ENCODE data around the gene CEACAM3. TPM values are rescaled to one million over a fixed set of nuclear protein-coding genes. Genes with fewer than 3 reads are reported as not detected.
"Not testable (repeated sequence)": the region's sequence is repeated elsewhere in the genome, so short reads cannot be mapped to it uniquely, and the experiment has no call there.

The CEACAM3 gene
- total RNA-seq, 2 donors from 2014 or later = not detected

GRCh38 chr19:41755328-41755913, 41.0 kb upstream of the CEACAM3 start, which contains the start of gene CEACAM6:
CEACAM6 (plus strand) TSS chr19:41755530; CDS start chr19:41755639, 109 bp downstream.
- TF ChIP-seq CTCF (IDR thresholded peaks at IDR 0.05) = no peak
- H3K36me3 ChIP-seq = no peaks in the 10 kb centered on the region
- DNase-seq (ENCODE audit: low spot score) = no peak
- H3K27me3 ChIP-seq = no peaks in the 10 kb centered on the region
- no peaks in the 10 kb centered on the region for H3K4me1 ChIP-seq
- no peak within 1 kb of the TSS for H3K4me3 ChIP-seq
- no peaks in the 10 kb centered on the region for H3K9me3 ChIP-seq
- no peak within 1 kb of the TSS for H3K27ac ChIP-seq

- H3K36me3 ChIP-seq = no peaks in the 10 kb centered on the region
- H3K4me1 ChIP-seq = no peaks in the 10 kb centered on the region
- H3K27ac ChIP-seq = no peak overlapping the region
- no peak for TF ChIP-seq CTCF (IDR thresholded peaks at IDR 0.05)
- H3K27me3 ChIP-seq = no peaks in the 10 kb centered on the region
- no peaks in the 10 kb centered on the region for H3K9me3 ChIP-seq
- no peak for DNase-seq (ENCODE audit: low spot score)
- no peak overlapping the region for H3K4me3 ChIP-seq
Measured at GRCh38 chr19:41758846-41759245, 37.5 kb upstream of the CEACAM3 start.

GRCh38 chr19:41767115-41767514, 29.3 kb upstream of the CEACAM3 start:
- no peak overlapping the region for H3K4me3 ChIP-seq
- no peaks in the 10 kb centered on the region for H3K27me3 ChIP-seq

DNA sequence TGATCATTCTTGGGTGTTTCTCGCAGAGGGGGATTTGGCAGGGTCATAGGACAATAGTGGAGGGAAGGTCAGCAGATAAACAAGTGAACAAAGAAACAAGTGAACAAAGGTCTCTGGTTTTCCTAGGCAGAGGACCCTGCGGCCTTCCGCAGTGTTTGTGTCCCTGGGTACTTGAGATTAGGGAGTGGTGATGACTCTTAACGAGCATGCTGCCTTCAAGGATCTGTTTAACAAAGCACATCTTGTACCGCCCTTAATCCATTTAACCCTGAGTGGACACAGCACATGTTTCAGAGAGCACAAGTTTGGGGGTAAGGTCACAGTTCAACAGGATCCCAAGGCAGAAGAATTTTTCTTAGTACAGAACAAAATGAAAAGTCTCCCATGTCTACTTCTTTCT, 28.3 kb upstream of the CEACAM3 start:
- not testable (repeated sequence) for H3K36me3 ChIP-seq; H3K4me3 ChIP-seq; H3K27me3 ChIP-seq; H3K4me1 ChIP-seq; H3K9me3 ChIP-seq; DNase-seq (ENCODE audit: low spot score); H3K27ac ChIP-seq

More at GRCh38 chr19:41767115-41767514, 29.3 kb upstream of the CEACAM3 start:
- no peak overlapping the region for H3K27ac ChIP-seq
- H3K4me1 ChIP-seq = no peaks in the 10 kb centered on the region
- H3K9me3 ChIP-seq = no peaks in the 10 kb centered on the region
- no peak for DNase-seq (ENCODE audit: low spot score)
- no peaks in the 10 kb centered on the region for H3K36me3 ChIP-seq
- TF ChIP-seq CTCF (IDR thresholded peaks at IDR 0.05) = no peak

DNA sequence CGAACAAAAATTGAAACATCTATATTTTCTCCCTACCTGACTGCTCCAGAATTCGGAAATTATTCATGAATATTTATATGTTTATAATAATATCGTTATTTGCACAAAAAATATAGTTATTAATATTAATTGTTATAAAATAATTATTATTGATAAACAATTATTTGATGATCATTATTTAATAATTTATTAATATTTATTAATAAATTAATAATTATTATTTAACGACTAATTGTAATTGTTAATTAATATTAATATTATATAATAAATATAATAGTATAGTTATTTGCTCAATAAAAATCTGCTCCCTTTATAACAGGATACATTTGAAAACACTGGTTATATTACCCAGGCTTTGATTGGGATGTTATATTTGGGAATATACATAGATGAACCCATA, 26.8 kb upstream of the CEACAM3 start:
- DNase-seq (ENCODE audit: low spot score) = no peak
- Histone ChIP-seq H3K36me3 (no peaks in the 10 kb centered on the region), H3K27me3 (no peaks in the 10 kb centered on the region), H3K4me3 (no peak overlapping the region), H3K9me3 (no peaks in the 10 kb centered on the region), H3K4me1 (no peaks in the 10 kb centered on the region), H3K27ac (no peak overlapping the region)
- TF ChIP-seq CTCF (IDR thresholded peaks at IDR 0.05) = no peak

- DNase-seq (ENCODE audit: low spot score) = no peak
- Histone ChIP-seq H3K4me1 (no peaks in the 10 kb centered on the region), H3K4me3 (no peak overlapping the region), H3K36me3 (no peaks in the 10 kb centered on the region), H3K27ac (no peak overlapping the region), H3K27me3 (no peaks in the 10 kb centered on the region), H3K9me3 (no peaks in the 10 kb centered on the region)
- no peak for TF ChIP-seq CTCF (IDR thresholded peaks at IDR 0.05)
Measured at GRCh38 chr19:41771410-41771809, 25.0 kb upstream of the CEACAM3 start.
